Measurements from ENCODE around the gene ARMC10. TPM values are rescaled to one million over a fixed set of nuclear protein-coding genes. Genes with fewer than 3 reads are reported as not detected.

Gene ARMC10
- total and polyA plus RNA-seq, 2 experiments from 2014 or later = 43.4 to 48.2 TPM

- Histone ChIP-seq H3F3A (replicated peaks; ENCODE audit: low read depth) (no peaks in the 10 kb centered on the region), H2AFZ (no peak overlapping the region), H3K27me3 (ENCODE audit: insufficient read depth) (no peaks in the 10 kb centered on the region), H3K9me2 (ENCODE audit: insufficient read depth) (no peaks in the 10 kb centered on the region), H3K4me3 (no peak overlapping the region), H3K79me2 (replicated peaks; ENCODE audit: insufficient read depth) (peaks cover 44% of the 10 kb centered on the region), H4K20me1 (replicated peaks; ENCODE audit: insufficient read depth) (no peaks in the 10 kb centered on the region), H3K4me2 (no peak overlapping the region), H3K27ac (ENCODE audit: low read depth) (no peak overlapping the region), H3K36me3 (ENCODE audit: insufficient read depth) (no peaks in the 10 kb centered on the region), H3K4me1 (ENCODE audit: insufficient read depth) (peaks cover 10% of the 10 kb centered on the region)
- no peak for TF ChIP-seq CREB1 (CRISPR knock-in tag; IDR thresholded peaks at IDR 0.05; ENCODE audit: low read depth)
- no peak for TF ChIP-seq ETS1 (IDR thresholded peaks at IDR 0.05)
- no peak for TF ChIP-seq EZH2 (IDR thresholded peaks at IDR 0.05; ENCODE audit: low read depth, unreplicated experiment)
- no peak for TF ChIP-seq POLR2AphosphoS5 (IDR thresholded peaks at IDR 0.05; ENCODE audit: low read depth)
- no peak for TF ChIP-seq JUNB (IDR thresholded peaks at IDR 0.05; ENCODE audit: unreplicated experiment)
- no peak for TF ChIP-seq CTCF (conservative IDR thresholded peaks at IDR 0.05; ENCODE audit: low read depth in 2 of 2)
- no peak for TF ChIP-seq ZNF462 (CRISPR knock-in tag; IDR thresholded peaks at IDR 0.05)
- no peak for TF ChIP-seq REST (IDR thresholded peaks at IDR 0.05; ENCODE audit: unreplicated experiment)
- TF ChIP-seq EZH2phosphoT487 (IDR thresholded peaks at IDR 0.05; ENCODE audit: unreplicated experiment) = no peak
- no peak for TF ChIP-seq STAT1 (IDR thresholded peaks at IDR 0.05; ENCODE audit: unreplicated experiment)
- no peak for TF ChIP-seq NANOG (IDR thresholded peaks at IDR 0.05; ENCODE audit: borderline replicate concordance)
- TF ChIP-seq ZNF331 (CRISPR knock-in tag; IDR thresholded peaks at IDR 0.05; ENCODE audit: low read depth) = no peak
- ATAC-seq (peak; percentile 66), DNase-seq (ENCODE audit: low spot score) (no peak)
- H3K27me3 Mint-ChIP-seq (ENCODE audit: insufficient read depth, low read depth, poor library complexity) = peaks cover 2% of the 10 kb centered on the region
- H3K9me3 Mint-ChIP-seq = no peaks in the 10 kb centered on the region
- H3K27ac Mint-ChIP-seq = peak overlapping the region; percentile 58; the same call in 1 of the 2 replicates
- H3K4me3 Mint-ChIP-seq = no peak overlapping the region
- H3K36me3 Mint-ChIP-seq (ENCODE audit: low read depth) = peaks cover 12% of the 10 kb centered on the region
- peaks cover 24% of the 10 kb centered on the region for H3K4me1 Mint-ChIP-seq
These were observed 66.9 kb downstream of the ARMC10 start for GRCh38 chr7:103141753-103142404.
